ENCODE measurements around the gene CDC73. TPM values are rescaled to one million over a fixed set of nuclear protein-coding genes. Genes with fewer than 3 reads are reported as not detected.
"Not testable (repeated sequence)": the region's sequence is repeated elsewhere in the genome, so short reads cannot be mapped to it uniquely, and the experiment has no call there.

The CDC73 gene
- total RNA-seq, 1 donor from 2014 or later = 61.4 TPM

DNA sequence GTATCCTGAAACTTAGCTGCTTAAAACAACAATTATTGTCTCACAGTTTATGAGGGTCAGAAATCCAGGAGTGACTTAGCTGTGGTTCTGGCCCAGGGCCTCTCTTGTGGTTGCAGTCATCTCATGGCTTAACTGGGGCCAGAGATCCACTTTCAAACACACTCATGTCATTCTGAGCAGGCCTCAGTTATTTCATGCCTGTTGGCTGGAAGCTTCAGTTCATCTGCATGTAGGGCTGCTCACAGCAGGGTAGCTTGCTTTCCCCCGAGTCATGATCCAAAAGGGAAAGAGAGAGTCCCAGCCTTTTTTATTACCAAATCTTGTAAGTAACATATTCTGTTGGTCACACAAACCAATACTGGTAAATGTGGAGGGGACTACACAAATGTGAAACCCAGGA, 161.2 kb downstream of the CDC73 start:
- no peak for DNase-seq (ENCODE audit: low spot score)

DNA sequence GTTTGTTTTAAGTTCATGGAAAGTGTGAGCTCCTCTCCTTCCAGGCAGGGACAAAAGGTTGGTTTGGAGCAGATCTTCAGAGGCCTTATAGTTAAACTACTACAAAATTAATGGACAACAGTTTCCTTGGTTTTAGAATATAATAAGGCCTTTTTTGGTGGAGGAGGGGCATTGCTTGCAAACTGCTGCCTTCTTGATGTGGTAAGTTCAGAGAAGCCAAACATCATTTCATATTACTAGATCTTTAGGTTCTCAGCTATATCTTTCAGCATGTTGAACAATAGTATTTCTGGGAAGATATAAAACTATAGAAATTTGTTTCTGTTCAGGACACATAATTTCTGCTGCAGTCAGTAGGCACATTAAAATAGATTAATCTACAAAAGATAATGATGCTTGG, 162.4 kb downstream of the CDC73 start:
- no peak for DNase-seq (ENCODE audit: low spot score)

DNA sequence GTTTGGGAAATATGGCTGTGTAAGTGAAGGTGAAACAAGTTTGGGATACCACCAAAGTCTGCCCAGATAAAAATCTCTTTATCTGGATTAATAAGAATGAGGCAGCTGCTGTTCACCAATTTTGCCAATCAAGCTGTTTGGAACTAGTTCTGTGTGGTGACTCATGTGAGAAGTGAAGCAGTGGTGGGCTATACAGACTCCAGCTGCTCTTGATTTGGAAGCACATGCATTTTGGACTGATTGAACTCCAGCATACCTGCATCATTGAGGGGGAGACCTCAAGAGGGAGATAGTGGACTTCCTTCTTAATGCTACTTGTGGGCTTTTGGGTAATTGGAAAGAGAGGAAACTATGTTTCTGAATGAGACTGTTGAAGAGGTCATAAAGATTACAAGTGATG, 163.8 kb downstream of the CDC73 start:
- no peak for DNase-seq (ENCODE audit: low spot score)

DNA sequence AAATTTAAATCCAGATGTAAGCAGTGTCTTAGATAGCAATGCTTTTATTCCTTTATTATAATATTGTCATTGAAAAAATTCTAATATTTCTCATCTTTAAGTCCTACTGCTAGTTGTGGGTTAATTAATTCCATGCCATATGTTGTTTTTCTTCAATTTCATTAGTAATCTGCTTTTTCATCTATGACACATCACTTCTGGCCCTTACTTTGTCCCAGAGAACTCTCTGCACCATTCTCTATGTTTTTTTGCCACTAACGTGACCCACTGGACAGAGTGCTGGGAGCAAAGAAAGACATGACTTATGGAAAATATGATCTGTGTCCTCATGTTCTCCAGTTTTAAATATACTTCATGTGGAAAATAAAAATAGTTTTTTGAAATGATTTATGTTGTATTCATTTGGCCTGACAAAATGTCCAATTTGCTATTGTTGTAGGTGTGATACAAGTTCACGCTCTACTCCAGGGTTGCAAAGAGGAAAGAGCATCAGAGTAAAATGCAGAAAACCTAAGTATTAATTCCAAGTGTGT, 166.8 kb downstream of the CDC73 start:
- not testable (repeated sequence) for DNase-seq (ENCODE audit: low spot score)

DNA sequence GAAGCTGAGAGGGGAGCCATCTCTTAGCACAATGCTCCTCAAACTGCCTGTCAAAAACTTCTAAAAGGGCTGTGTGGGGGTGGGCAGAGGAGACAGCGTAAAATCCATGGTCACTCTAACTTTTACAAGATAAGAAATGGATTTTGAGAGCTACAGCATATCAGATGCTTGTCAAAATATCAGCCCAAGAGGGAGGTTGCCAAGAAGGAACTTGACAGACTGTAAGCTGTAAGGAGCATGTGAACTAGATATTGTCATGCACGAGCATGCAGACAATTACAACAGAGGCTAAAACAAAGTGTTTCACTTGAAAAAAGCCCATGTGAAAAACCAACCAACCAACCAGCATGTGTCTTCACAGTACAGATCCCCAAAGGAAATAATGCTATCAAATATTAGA, 171.9 kb downstream of the CDC73 start:
- no peak for DNase-seq (ENCODE audit: low spot score)

DNA sequence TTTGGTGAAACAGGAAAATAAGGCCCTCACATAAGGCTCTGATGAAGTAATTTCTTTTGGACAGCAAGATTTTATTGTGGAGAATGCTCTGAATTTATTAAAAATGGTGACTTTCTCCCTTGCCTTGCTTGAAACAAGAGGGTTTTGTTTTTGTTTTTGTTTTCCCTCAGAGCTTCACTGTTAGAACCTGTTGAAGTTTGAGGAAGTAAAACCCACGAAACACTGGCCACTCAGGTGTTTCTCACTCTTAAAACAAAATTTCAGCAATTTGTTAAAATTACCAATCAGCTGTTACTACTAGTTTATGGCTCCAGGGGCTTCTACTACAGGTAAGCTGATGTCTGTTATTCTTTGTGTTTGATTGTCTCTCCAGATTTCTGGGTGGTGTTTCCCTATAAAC, 177.2 kb downstream of the CDC73 start:
- no peak for DNase-seq (ENCODE audit: low spot score)

DNA sequence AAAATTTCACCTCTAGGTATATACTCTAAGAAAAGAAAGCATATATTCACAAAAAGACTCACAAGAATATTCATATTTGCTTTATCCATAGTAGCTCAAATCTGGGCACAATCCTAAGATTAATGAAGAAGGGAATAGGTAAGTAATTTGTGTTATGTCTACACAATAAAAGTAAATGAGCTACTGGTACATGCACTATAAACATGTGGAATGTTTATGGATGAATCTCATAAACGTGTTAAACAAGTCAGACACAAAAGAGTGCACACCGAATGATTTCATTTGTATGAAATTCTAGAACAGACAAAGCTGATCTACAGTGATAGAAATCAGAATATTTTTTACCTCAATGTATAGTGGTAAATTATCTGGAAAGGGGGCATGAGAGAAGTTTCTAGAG, 179.9 kb downstream of the CDC73 start:
- DNase-seq (ENCODE audit: low spot score) = no peak

DNA sequence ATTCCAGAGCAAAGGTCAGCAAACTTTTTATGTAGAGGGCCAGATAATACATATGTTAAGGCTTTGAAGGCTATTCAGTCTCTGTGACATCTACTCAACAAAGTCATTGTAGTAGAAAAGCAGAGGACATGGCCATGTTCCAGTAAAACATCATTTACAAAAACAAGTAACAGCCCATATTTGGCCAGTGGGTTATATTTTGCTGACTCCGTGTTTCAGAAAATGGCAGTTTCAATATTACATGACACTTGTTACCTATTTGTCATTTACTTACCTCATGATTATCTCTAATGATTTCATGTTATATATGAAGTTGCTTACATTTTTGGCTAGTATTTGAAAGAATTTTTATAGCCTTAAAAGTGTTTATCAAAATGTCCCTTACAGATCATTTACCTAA, 182.0 kb downstream of the CDC73 start:
- no peak for DNase-seq (ENCODE audit: low spot score)

Small RNA genes within 50 kb of the gene (microRNA-seq; reads per million reads assigned to microRNA genes)
- not detected for gene MIR1278 (ENCODE audit: borderline number of aligned reads)

Other genes starting within 250 kb of the CDC73 start
- gene UCHL5, start 62.7 kb upstream of the CDC73 start, total RNA-seq = 27.5 TPM
- gene RO60, start 62.4 kb upstream of the CDC73 start, total RNA-seq = 48.4 TPM
- 33.3 TPM for gene GLRX2, start 16.6 kb upstream of the CDC73 start, total RNA-seq
- gene B3GALT2, start 64.6 kb downstream of the CDC73 start, total RNA-seq = not detected